HG02852 (cell line): ENCODE measurements around the gene ANKRD66.
"Not testable (repeated sequence)": the region's sequence is repeated elsewhere in the genome, so short reads cannot be mapped to it uniquely, and the experiment has no call there.

Source experiments
- ATAC-seq: cut with Tn5 transposase; IDR thresholded peaks from one replicate; pipeline ENCODE4 v1.9.1; 2021; ENCODE audit warnings: mild to moderate bottlenecking, moderate library complexity; ENCODE audit not compliant: unreplicated experiment

The ANKRD66 gene

GRCh38 chr6:46751658-46752057 lies 4.9 kb downstream of the ANKRD66 start:
- no peak for ATAC-seq

- no peak for ATAC-seq
Observed at GRCh38 chr6:46755865-46756264, 9.1 kb downstream of the ANKRD66 start.

- ATAC-seq, result no peak
Observed at GRCh38 chr6:46756469-46757213, 9.9 kb downstream of the ANKRD66 start.

GRCh38 chr6:46757214-46757596 lies 10.5 kb downstream of the ANKRD66 start:
- ATAC-seq, result no peak

GRCh38 chr6:46758960-46759753 lies 12.4 kb downstream of the ANKRD66 start:
- ATAC-seq, result no peak

GRCh38 chr6:46760925-46761324 lies 14.2 kb downstream of the ANKRD66 start:
- no peak for ATAC-seq

GRCh38 chr6:46763466-46763865 lies 16.7 kb downstream of the ANKRD66 start:
- no peak for ATAC-seq

GRCh38 chr6:46764280-46764679 lies 17.5 kb downstream of the ANKRD66 start:
- not testable (repeated sequence) for ATAC-seq

GRCh38 chr6:46764961-46765360 lies 18.2 kb downstream of the ANKRD66 start:
- no peak for ATAC-seq

- ATAC-seq, result no peak
Observed at GRCh38 chr6:46772016-46772415, 25.3 kb downstream of the ANKRD66 start.

GRCh38 chr6:46772762-46773161 lies 26.0 kb downstream of the ANKRD66 start:
- ATAC-seq, result peak; percentile 78

GRCh38 chr6:46773201-46773855 lies 26.6 kb downstream of the ANKRD66 start:
- peak; percentile 32 for ATAC-seq

- not testable (repeated sequence) for ATAC-seq
Observed at GRCh38 chr6:46774736-46775135, 28.0 kb downstream of the ANKRD66 start.

- ATAC-seq, result no peak
Observed at GRCh38 chr6:46776070-46776712, 29.5 kb downstream of the ANKRD66 start.

GRCh38 chr6:46777476-46778346 lies 31.0 kb downstream of the ANKRD66 start:
- no peak for ATAC-seq

- no peak for ATAC-seq
Observed at GRCh38 chr6:46781478-46782378, 35.0 kb downstream of the ANKRD66 start.

GRCh38 chr6:46784535-46784934 lies 37.8 kb downstream of the ANKRD66 start:
- no peak for ATAC-seq

GRCh38 chr6:46787871-46788540 lies 41.3 kb downstream of the ANKRD66 start:
- no peak for ATAC-seq

- no peak for ATAC-seq
Observed at GRCh38 chr6:46788791-46789190, 42.1 kb downstream of the ANKRD66 start.
